Endothelial cell of umbilical vein (primary cell): ENCODE results near the gene PABPC1L. TPM values are rescaled to one million over a fixed set of nuclear protein-coding genes. Genes with fewer than 3 reads are reported as not detected.

Experiments used
- BruUV-seq: library from RNA; stranded (reverse); fragments of 400-500 nt; replicated peaks from 2 replicates; lab custom pipeline; 2021; lab: Mats Ljungman, UMichigan
- CTCF ChIA-PET: fragments of 300-600, 350-600 bp; sonication (Branson Sonifier 250); formaldehyde crosslinking; loops from one replicate; lab custom pipeline; 2021; ENCODE audit warnings: antibody characterized with exemption, inconsistent platforms; lab: Charles Lee
- POLR2A ChIA-PET: fragments of 300-600, 350-600 bp; sonication (Branson Sonifier 250); formaldehyde crosslinking; loops from one replicate; lab custom pipeline; 2021; ENCODE audit warnings: antibody characterized with exemption, inconsistent platforms; lab: Charles Lee
- DNase-seq: peaks from one replicate; pipeline ENCODE4 v3.0.0-alpha.2; 2011; ENCODE audit warnings: low read depth, low spot score
- FAIRE-seq: peaks from 2 replicates; lab custom pipeline; 2011; peaks lifted over from hg19 to GRCh38; lab: Jason Lieb, UNC
- H2AFZ ChIP-seq: 2 replicates; pipeline ENCODE4 v1.6.0; 2012; ENCODE audit warnings: low read depth, low read length, control low read depth, inconsistent platforms
- H3K27ac ChIP-seq: 2 replicates; pipeline ENCODE4 v1.5.1; 2011; ENCODE audit warnings: low read depth, mild to moderate bottlenecking, control low read depth, low read length, moderate library complexity; ENCODE audit not compliant: insufficient read depth
- H3K27me3 ChIP-seq, 2 experiments: 2 replicates each; pipeline versions ENCODE4 v1.6.0 to v1.6.1; 2011; ENCODE audit warnings: low read length in 2 of 2, mixed read lengths in 1 of 2; ENCODE audit not compliant: control insufficient read depth in 2 of 2, insufficient read depth in 2 of 2
- H3K36me3 ChIP-seq, 2 experiments: 2 replicates in 1 of 2; 3 replicates in 1 of 2; pipeline ENCODE4 v1.5.1; 2011; ENCODE audit warnings: low read length in 2 of 2, mild to moderate bottlenecking in 1 of 2, moderate library complexity in 1 of 2; ENCODE audit not compliant: control insufficient read depth in 2 of 2, insufficient read depth in 2 of 2; ENCODE audit errors: extremely low read depth in 1 of 2
- H3K4me1 ChIP-seq: 3 replicates; pipeline ENCODE4 v1.5.1; 2011; ENCODE audit warnings: mild to moderate bottlenecking, low read length; ENCODE audit not compliant: control insufficient read depth, insufficient read depth; ENCODE audit errors: extremely low read depth
- H3K4me2 ChIP-seq: 2 replicates; pipeline ENCODE4 v1.6.1; 2011; ENCODE audit warnings: low read length, control low read depth, mixed read lengths; ENCODE audit not compliant: insufficient read depth
- H3K4me3 ChIP-seq, 3 experiments: fragments of 200-600 bp in 1 of 3; sonication (generic), shearing (Covaris generic) in 1 of 3; replicated peaks in 1 of 3; 2 replicates each; pipeline ENCODE4 v1.5.1; 2011 to 2016; ENCODE audit warnings: control low read depth in 3 of 3, low read length in 3 of 3, mild to moderate bottlenecking in 2 of 3, inconsistent platforms in 1 of 3, low read depth in 1 of 3, moderate library complexity in 1 of 3; ENCODE audit not compliant: insufficient read depth in 1 of 3
- H3K79me2 ChIP-seq: 2 replicates; pipeline ENCODE4 v1.6.0; 2012; ENCODE audit warnings: low read length, inconsistent platforms; ENCODE audit not compliant: control insufficient read depth, insufficient read depth
- H3K9ac ChIP-seq: replicated peaks from 2 replicates; pipeline ENCODE3; 2011; ENCODE audit warnings: low read length, control low read depth; ENCODE audit not compliant: insufficient read depth; ENCODE audit errors: extremely low read depth
- H3K9me1 ChIP-seq: replicated peaks from 3 replicates; pipeline ENCODE4 v1.6.0; 2011; ENCODE audit warnings: mild to moderate bottlenecking, low read length; ENCODE audit not compliant: control insufficient read depth, insufficient read depth; ENCODE audit errors: extremely low read depth
- H3K9me3 ChIP-seq: replicated peaks from 2 replicates; pipeline ENCODE4 v1.5.1; 2012; ENCODE audit warnings: low read length, inconsistent platforms; ENCODE audit not compliant: control insufficient read depth, insufficient read depth
- H4K20me1 ChIP-seq: replicated peaks from 2 replicates; pipeline ENCODE3; 2011; ENCODE audit warnings: mild to moderate bottlenecking, low read length; ENCODE audit not compliant: control insufficient read depth, insufficient read depth; ENCODE audit errors: extremely low read depth
- EZH2 ChIP-seq: IDR thresholded peaks from 2 replicates; pipeline ENCODE4 v1.6.1; 2012; ENCODE audit warnings: borderline replicate concordance, low read depth, mild to moderate bottlenecking, moderate library complexity, low read length, inconsistent platforms; ENCODE audit not compliant: severe bottlenecking
- FOS ChIP-seq: IDR thresholded peaks from 2 replicates; pipeline ENCODE4 v1.6.1; 2011; ENCODE audit warnings: mild to moderate bottlenecking, low read length, moderate library complexity, borderline replicate concordance; ENCODE audit not compliant: insufficient read depth
- GATA2 ChIP-seq: IDR thresholded peaks from 2 replicates; pipeline ENCODE4 v1.7.0; 2011; ENCODE audit warnings: low read depth, mild to moderate bottlenecking, moderate library complexity, mixed read lengths, low read length; ENCODE audit not compliant: insufficient read length, insufficient read depth
- JUN ChIP-seq: IDR thresholded peaks from 2 replicates; pipeline ENCODE4 v1.6.1; 2011; ENCODE audit warnings: borderline replicate concordance, low read depth; ENCODE audit not compliant: insufficient read length, insufficient read depth
- MYC ChIP-seq: IDR thresholded peaks from one replicate; pipeline ENCODE4 v1.6.1; 2011; ENCODE audit warnings: mild to moderate bottlenecking, low read depth, low read length
- POLR2A ChIP-seq: IDR thresholded peaks from 2 replicates; pipeline ENCODE4 v1.6.1; 2012; ENCODE audit warnings: low read depth, mild to moderate bottlenecking, control low read depth, low read length
- POLR2AphosphoS5 ChIP-seq: IDR thresholded peaks from 2 replicates; pipeline ENCODE4 v1.6.1; 2012; ENCODE audit warnings: low read depth, mild to moderate bottlenecking, control low read depth, low read length, moderate library complexity; ENCODE audit not compliant: insufficient read depth
- dilution Hi-C: fragments of 300-500 bp; cut with MboI; formaldehyde crosslinking; loops from one replicate; pipeline ENCODE4 v1.15.0; 2019; ENCODE audit warnings: low sequenced_read_pairs; ENCODE audit not compliant: extremely low pct_ligation_motif_present
- intact Hi-C: fragments of 100-400 bp; cut with micrococcal nuclease; formaldehyde crosslinking; loops from one replicate; pipeline ENCODE4 v1.10.0; 2022
- polyA plus RNA-seq, 4 experiments: library from polyadenylated mRNA; depleted of rRNA in 3 of 4; stranded (reverse) in 3 of 4; unstranded in 1 of 4; fragments of >200 nt; gene quantifications; 2 replicates each; pipeline versions ENCODE4 v1.2.1 to v1.2.3, GENCODE V29; 2011 to 2012; ENCODE audit warnings: missing spikeins in 1 of 4
- total RNA-seq: library from RNA; stranded (reverse); gene quantifications from 2 replicates; pipeline ENCODE4 v1.2.3, GENCODE V29; 2021
- TF ChIP-seq, protein P1 (sequence below): IDR thresholded peaks from 2 replicates; pipeline ENCODE4 v1.6.1; 2011; ENCODE audit not compliant: insufficient read depth, insufficient read length
- TF ChIP-seq, protein P2 (sequence below), 2 donors: IDR thresholded peaks; 1 replicate in 1 of 2; 2 replicates in 1 of 2; pipeline ENCODE4 v1.5.1; 2011; ENCODE audit warnings: low read length in 2 of 2, mild to moderate bottlenecking in 2 of 2, moderate library complexity in 2 of 2, control low read depth in 1 of 2, inconsistent platforms in 1 of 2, low read depth in 1 of 2; ENCODE audit not compliant: insufficient read depth in 1 of 2; ENCODE audit errors: extremely low read depth in 1 of 2

The PABPC1L gene
- total and polyA plus RNA-seq, 2 donors (not counting 3 experiments of a cell fraction or from before 2014, with no cell fraction given), result 7.8 to 12.6 TPM

DNA sequence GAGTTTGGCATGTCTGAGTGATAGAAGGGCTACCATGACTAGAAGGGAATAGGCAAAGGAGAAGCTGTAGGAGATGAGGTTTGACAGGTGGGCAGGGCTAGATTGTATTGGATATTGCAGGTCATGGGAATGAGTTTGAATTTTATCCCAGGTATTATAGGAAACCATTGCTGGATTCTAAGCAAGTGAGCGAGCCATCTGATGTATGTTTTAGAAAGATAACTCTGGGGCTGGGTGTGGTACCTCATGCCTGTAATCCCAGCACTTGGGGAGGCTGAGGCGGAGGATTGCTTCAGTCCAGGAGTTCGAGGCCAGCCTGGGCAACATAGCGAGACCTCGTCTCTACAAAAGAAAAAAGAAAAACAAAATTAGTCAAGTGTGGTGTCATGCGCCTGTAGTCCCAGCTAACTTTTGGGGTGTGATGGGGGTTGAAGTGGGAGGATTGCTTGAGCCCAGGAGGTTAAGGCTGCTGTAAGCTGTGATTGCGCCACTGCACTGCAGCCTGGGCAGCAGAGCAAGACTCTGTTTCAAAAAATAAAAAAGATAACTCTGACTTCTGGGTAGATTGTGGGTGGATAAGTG is 73.3 kb downstream of the PABPC1L start:
- Histone ChIP-seq H3K36me3 (peaks cover 3 to 7% of the 10 kb centered on the region in 2 experiments), H3K4me2 (no peak overlapping the region), H2AFZ (no peak overlapping the region), H3K4me3 (no peak overlapping the region), H3K9ac (no peak overlapping the region), H3K79me2 (no peaks in the 10 kb centered on the region), H4K20me1 (no peaks in the 10 kb centered on the region), H3K27ac (no peak overlapping the region), H3K9me1 (no peaks in the 10 kb centered on the region), H3K27me3 (no peaks in the 10 kb centered on the region), H3K4me1 (no peaks in the 10 kb centered on the region), H3K9me3 (no peaks in the 10 kb centered on the region)
- dilution Hi-C loops (no loop called here), intact Hi-C loops (no loop called here)
- BruUV-seq, result no TSS peak
- no peak for FAIRE-seq
- POLR2A ChIA-PET, result no interaction called here
- TF ChIP-seq JUN, result no peak
- TF ChIP-seq, protein P1, sequence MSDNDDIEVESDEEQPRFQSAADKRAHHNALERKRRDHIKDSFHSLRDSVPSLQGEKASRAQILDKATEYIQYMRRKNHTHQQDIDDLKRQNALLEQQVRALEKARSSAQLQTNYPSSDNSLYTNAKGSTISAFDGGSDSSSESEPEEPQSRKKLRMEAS, result no peak
- no peak for TF ChIP-seq POLR2A
- no peak for TF ChIP-seq GATA2
- TF ChIP-seq POLR2AphosphoS5, result no peak
- no peak for TF ChIP-seq FOS
- TF ChIP-seq EZH2, result no peak
- no peak for TF ChIP-seq MYC
- TF ChIP-seq, protein P2, sequence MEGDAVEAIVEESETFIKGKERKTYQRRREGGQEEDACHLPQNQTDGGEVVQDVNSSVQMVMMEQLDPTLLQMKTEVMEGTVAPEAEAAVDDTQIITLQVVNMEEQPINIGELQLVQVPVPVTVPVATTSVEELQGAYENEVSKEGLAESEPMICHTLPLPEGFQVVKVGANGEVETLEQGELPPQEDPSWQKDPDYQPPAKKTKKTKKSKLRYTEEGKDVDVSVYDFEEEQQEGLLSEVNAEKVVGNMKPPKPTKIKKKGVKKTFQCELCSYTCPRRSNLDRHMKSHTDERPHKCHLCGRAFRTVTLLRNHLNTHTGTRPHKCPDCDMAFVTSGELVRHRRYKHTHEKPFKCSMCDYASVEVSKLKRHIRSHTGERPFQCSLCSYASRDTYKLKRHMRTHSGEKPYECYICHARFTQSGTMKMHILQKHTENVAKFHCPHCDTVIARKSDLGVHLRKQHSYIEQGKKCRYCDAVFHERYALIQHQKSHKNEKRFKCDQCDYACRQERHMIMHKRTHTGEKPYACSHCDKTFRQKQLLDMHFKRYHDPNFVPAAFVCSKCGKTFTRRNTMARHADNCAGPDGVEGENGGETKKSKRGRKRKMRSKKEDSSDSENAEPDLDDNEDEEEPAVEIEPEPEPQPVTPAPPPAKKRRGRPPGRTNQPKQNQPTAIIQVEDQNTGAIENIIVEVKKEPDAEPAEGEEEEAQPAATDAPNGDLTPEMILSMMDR (IDR thresholded peaks at IDR 0.05; ENCODE audit: extremely low read depth in 1 of 2, insufficient read depth in 1 of 2, low read depth in 1 of 2, low read length in 2 of 2), result no peak
- DNase-seq, result no peak
- CTCF ChIA-PET, result no interaction called here
